Measurements from ENCODE around the gene EPHA4.

Gene EPHA4

GRCh38 chr2:221549143-221549542 is 23.0 kb downstream of the EPHA4 start:
- no peak for DNase-seq (ENCODE audit: low read depth)
- TF ChIP-seq CTCF (IDR thresholded peaks at IDR 0.05; ENCODE audit: low read depth, low read length, missing control alignments) = no peak
- H3K4me3 ChIP-seq (ENCODE audit: low read depth, low read length) = no peak overlapping the region

GRCh38 chr2:221546505-221547225 is 25.4 kb downstream of the EPHA4 start:
- TF ChIP-seq CTCF (IDR thresholded peaks at IDR 0.05; ENCODE audit: low read depth, low read length, missing control alignments) = no peak
- no peak for DNase-seq (ENCODE audit: low read depth)

GRCh38 chr2:221541131-221541735 is 30.9 kb downstream of the EPHA4 start:
- H3K4me3 ChIP-seq (ENCODE audit: low read depth, low read length) = no peak overlapping the region
- no peak for DNase-seq (ENCODE audit: low read depth)
- no peak for TF ChIP-seq CTCF (IDR thresholded peaks at IDR 0.05; ENCODE audit: low read depth, low read length, missing control alignments)

More at GRCh38 chr2:221546505-221547225, 25.4 kb downstream of the EPHA4 start:
- H3K4me3 ChIP-seq (ENCODE audit: low read depth, low read length) = no peak overlapping the region

- TF ChIP-seq CTCF (IDR thresholded peaks at IDR 0.05; ENCODE audit: low read depth, low read length, missing control alignments) = no peak
- no peak overlapping the region for H3K4me3 ChIP-seq (ENCODE audit: low read depth, low read length)
- DNase-seq (ENCODE audit: low read depth) = no peak
Measured at GRCh38 chr2:221539246-221539645, 32.9 kb downstream of the EPHA4 start.

GRCh38 chr2:221535824-221536223 is 36.3 kb downstream of the EPHA4 start:
- no peak for TF ChIP-seq CTCF (IDR thresholded peaks at IDR 0.05; ENCODE audit: low read depth, low read length, missing control alignments)
- no peak overlapping the region for H3K4me3 ChIP-seq (ENCODE audit: low read depth, low read length)
- no peak for DNase-seq (ENCODE audit: low read depth)

GRCh38 chr2:221533299-221533698 is 38.8 kb downstream of the EPHA4 start:
- H3K4me3 ChIP-seq (ENCODE audit: low read depth, low read length) = no peak overlapping the region
- no peak for DNase-seq (ENCODE audit: low read depth)
- TF ChIP-seq CTCF (IDR thresholded peaks at IDR 0.05; ENCODE audit: low read depth, low read length, missing control alignments) = no peak

- no peak for DNase-seq (ENCODE audit: low read depth)
- H3K4me3 ChIP-seq (ENCODE audit: low read depth, low read length) = no peak overlapping the region
- TF ChIP-seq CTCF (IDR thresholded peaks at IDR 0.05; ENCODE audit: low read depth, low read length, missing control alignments) = no peak
Measured at GRCh38 chr2:221532641-221533040, 39.5 kb downstream of the EPHA4 start.

Data from GM12864 (cell line).